ENCODE data around the gene CELSR1. TPM values are rescaled to one million over a fixed set of nuclear protein-coding genes. Genes with fewer than 3 reads are reported as not detected.
"Not testable (repeated sequence)": the region's sequence is repeated elsewhere in the genome, so short reads cannot be mapped to it uniquely, and the experiment has no call there.

The CELSR1 gene
- total and polyA plus RNA-seq, 8 donors: 24.6 to 59.8 (median 33.3) TPM

- Histone ChIP-seq H3K9me3 (no peaks in the 10 kb centered on the region), H3K4me3 (no peak overlapping the region), H3K4me1 (no peaks in the 10 kb centered on the region), H3K36me3 (peaks cover 0 to 40% of the 10 kb centered on the region in 2 donors), H3K27me3 (no peaks in the 10 kb centered on the region), H3K27ac (no peak overlapping the region)
- ATAC-seq (no peak), DNase-seq (no peak)
- intact Hi-C loops (cut with DNase I): loop anchor here in 1 of 2 donors (5.0 to 10.0 kb wide), 2 partner anchors 197 to 325 kb away; no protein-coding TSS in a partner anchor
- TF ChIP-seq, protein P1, sequence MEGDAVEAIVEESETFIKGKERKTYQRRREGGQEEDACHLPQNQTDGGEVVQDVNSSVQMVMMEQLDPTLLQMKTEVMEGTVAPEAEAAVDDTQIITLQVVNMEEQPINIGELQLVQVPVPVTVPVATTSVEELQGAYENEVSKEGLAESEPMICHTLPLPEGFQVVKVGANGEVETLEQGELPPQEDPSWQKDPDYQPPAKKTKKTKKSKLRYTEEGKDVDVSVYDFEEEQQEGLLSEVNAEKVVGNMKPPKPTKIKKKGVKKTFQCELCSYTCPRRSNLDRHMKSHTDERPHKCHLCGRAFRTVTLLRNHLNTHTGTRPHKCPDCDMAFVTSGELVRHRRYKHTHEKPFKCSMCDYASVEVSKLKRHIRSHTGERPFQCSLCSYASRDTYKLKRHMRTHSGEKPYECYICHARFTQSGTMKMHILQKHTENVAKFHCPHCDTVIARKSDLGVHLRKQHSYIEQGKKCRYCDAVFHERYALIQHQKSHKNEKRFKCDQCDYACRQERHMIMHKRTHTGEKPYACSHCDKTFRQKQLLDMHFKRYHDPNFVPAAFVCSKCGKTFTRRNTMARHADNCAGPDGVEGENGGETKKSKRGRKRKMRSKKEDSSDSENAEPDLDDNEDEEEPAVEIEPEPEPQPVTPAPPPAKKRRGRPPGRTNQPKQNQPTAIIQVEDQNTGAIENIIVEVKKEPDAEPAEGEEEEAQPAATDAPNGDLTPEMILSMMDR (IDR thresholded peaks at IDR 0.05): no peak
Measured at GRCh38 chr22:46319319-46319718, 218.1 kb downstream of the CELSR1 start.

DNA sequence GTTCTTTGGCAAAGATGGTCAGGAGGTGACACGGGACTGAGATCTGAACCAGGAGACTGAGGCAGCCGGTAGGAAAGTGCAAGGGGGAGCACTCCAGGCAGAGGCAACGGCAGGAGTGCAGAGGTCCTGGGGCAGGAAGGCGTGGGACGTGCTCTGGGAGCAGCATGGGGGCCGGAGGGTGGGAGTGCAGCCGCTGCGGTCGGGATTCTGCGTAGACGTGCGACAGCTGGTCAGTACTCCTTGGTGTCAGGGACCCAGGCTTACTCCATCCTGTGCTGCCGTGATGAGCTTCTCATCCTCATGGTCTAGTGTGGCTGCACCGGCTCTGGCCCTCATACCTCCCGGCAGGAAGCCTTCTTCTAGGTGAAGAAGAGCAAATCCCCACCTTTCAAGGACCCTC is 218.8 kb downstream of the CELSR1 start:
- H3K27ac ChIP-seq: no peak overlapping the region
- no peaks in the 10 kb centered on the region for H3K4me1 ChIP-seq
- intact Hi-C loops (cut with DNase I): loop anchor here in 1 of 2 donors (5.0 to 10.0 kb wide), 2 partner anchors 196 to 324 kb away; no protein-coding TSS in a partner anchor
- DNase-seq: no peak
- ATAC-seq: no peak
- H3K36me3 ChIP-seq: peaks cover 0 to 40% of the 10 kb centered on the region in 2 donors
- H3K9me3 ChIP-seq: no peaks in the 10 kb centered on the region
- H3K27me3 ChIP-seq: no peaks in the 10 kb centered on the region
- TF ChIP-seq, protein P1 (IDR thresholded peaks at IDR 0.05): no peak
- H3K4me3 ChIP-seq: no peak overlapping the region

DNA sequence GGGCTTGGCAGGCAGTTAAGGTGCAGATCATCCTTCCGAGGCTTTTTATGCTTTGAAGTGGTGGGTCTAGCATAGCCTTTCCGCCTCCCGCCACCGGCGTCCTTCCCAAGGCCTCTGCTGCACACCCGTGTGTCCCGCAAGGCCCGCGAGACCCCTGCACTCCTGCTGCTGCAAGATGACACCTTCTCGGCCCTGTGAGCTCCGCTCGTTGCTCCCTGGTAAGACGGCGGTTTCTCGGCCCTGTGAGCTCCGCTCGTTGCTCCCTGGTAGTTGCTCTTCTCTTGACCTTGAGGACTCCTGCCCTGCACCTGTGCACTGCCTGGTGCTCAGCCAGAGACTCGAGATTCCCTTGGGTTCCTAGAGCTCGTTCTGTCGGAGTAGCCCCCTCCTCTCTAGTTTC is 219.8 kb downstream of the CELSR1 start:
- no peaks in the 10 kb centered on the region for H3K9me3 ChIP-seq
- no peak overlapping the region for H3K27ac ChIP-seq
- intact Hi-C loops (cut with DNase I): loop anchor here in 1 of 2 donors (5.0 to 10.0 kb wide), 2 partner anchors 195 to 323 kb away; no protein-coding TSS in a partner anchor
- H3K27me3 ChIP-seq: no peaks in the 10 kb centered on the region
- TF ChIP-seq, protein P1 (IDR thresholded peaks at IDR 0.05): no peak
- DNase-seq (no peak), ATAC-seq (no peak)
- no peaks in the 10 kb centered on the region for H3K4me1 ChIP-seq
- no peak overlapping the region for H3K4me3 ChIP-seq
- H3K36me3 ChIP-seq: peaks cover 0 to 30% of the 10 kb centered on the region in 2 donors

GRCh38 chr22:46315976-46316375 is 221.4 kb downstream of the CELSR1 start:
- no peaks in the 10 kb centered on the region for H3K27me3 ChIP-seq

GRCh38 chr22:46312848-46313247 is 224.6 kb downstream of the CELSR1 start:
- DNase-seq, ATAC-seq, H3K4me3 ChIP-seq, H3K9me3 ChIP-seq, H3K4me1 ChIP-seq, H3K27ac ChIP-seq, H3K27me3 ChIP-seq: not testable (repeated sequence)
- peaks cover 0 to 20% of the 10 kb centered on the region in 2 donors for H3K36me3 ChIP-seq
- intact Hi-C loops (cut with DNase I): loop anchor here in 1 of 2 donors (10.0 kb wide), 1 partner anchor 318 kb away; no protein-coding TSS in a partner anchor

More at GRCh38 chr22:46315976-46316375, 221.4 kb downstream of the CELSR1 start:
- intact Hi-C loops (cut with DNase I): loop anchor here in 1 of 2 donors (5.0 to 10.0 kb wide), 2 partner anchors 194 to 321 kb away; no protein-coding TSS in a partner anchor
- TF ChIP-seq, protein P1 (IDR thresholded peaks at IDR 0.05): no peak
- H3K27ac ChIP-seq: no peak overlapping the region
- H3K36me3 ChIP-seq: peaks cover 0 to 33% of the 10 kb centered on the region in 2 donors
- no peaks in the 10 kb centered on the region for H3K9me3 ChIP-seq
- H3K4me1 ChIP-seq: no peaks in the 10 kb centered on the region
- DNase-seq (no peak), ATAC-seq (no peak)
- no peak overlapping the region for H3K4me3 ChIP-seq

Measured in left lung (tissue), 10 donors.